ENCODE data around the gene SPTBN2. TPM values are rescaled to one million over a fixed set of nuclear protein-coding genes. Genes with fewer than 3 reads are reported as not detected.

SPTBN2 gene
- total RNA-seq, 4 donors from 2014 or later: 1.6 to 14.4 (median 8.6) TPM

DNA sequence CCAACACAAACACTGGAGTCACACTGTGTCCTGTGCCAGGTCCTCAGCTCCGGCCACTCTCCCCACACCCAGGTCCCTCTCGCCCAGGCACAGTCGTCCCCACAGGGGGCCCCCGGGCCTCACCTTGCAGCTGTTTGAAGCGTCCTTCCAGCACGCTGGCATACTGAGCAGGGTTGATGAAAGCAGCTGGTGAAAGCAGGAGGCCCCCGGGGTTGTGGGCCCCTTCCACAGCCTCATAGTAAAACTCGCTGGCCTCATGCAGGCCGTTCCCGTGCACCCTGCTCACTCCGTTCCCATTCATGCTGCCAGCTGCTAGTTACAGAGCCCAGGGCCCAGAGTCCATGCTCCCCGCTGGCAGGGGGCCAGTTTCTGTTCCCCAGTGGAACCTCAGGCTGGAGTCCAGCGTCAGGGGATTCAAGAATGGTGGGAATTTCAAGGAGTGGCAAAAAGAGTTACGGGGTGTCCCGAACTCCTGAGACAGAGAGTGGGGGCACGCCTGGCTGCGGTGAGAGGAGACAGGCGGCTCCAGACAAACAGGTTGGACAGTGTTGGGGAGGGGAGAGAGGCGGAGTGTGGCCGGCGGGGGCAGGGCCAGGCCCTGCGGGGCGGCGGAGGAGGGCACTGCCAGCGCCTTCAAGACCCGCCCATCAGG, 10.6 kb downstream of the SPTBN2 start:
- TF ChIP-seq, protein P1, sequence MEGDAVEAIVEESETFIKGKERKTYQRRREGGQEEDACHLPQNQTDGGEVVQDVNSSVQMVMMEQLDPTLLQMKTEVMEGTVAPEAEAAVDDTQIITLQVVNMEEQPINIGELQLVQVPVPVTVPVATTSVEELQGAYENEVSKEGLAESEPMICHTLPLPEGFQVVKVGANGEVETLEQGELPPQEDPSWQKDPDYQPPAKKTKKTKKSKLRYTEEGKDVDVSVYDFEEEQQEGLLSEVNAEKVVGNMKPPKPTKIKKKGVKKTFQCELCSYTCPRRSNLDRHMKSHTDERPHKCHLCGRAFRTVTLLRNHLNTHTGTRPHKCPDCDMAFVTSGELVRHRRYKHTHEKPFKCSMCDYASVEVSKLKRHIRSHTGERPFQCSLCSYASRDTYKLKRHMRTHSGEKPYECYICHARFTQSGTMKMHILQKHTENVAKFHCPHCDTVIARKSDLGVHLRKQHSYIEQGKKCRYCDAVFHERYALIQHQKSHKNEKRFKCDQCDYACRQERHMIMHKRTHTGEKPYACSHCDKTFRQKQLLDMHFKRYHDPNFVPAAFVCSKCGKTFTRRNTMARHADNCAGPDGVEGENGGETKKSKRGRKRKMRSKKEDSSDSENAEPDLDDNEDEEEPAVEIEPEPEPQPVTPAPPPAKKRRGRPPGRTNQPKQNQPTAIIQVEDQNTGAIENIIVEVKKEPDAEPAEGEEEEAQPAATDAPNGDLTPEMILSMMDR (IDR thresholded peaks at IDR 0.05): no peak
- ATAC-seq (ENCODE audit: low FRiP score) (peak; percentile 71), DNase-seq (ENCODE audit: low spot score) (no peak)

GRCh38 chr11:66717925-66718319, 11.1 kb downstream of the SPTBN2 start:
- ATAC-seq (ENCODE audit: low FRiP score): peak; percentile 31
- TF ChIP-seq, protein P1 (IDR thresholded peaks at IDR 0.05): no peak
- no peak for DNase-seq (ENCODE audit: low spot score)

DNA sequence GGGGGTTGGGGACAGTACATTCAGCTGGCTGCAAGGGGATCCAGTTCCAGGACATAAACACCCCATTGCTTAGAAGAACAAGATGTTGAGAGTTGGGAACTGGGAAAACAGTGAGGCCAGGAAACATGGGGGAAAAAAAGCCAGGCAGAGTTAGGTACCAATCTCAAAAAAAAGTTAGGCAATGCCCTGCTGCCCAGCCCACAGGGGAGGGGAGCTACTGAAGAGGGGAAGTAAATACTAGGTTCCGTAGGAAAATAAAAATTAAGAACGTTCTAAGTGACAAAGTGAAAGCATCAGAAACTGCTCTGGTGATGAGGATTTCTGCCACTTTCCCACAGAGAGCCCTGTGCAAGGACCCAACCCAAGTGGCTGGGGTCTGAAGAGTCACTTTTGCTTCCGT, 12.0 kb downstream of the SPTBN2 start:
- TF ChIP-seq, protein P1 (IDR thresholded peaks at IDR 0.05): no peak
- ATAC-seq (ENCODE audit: low FRiP score) (no peak), DNase-seq (ENCODE audit: low spot score) (no peak)

DNA sequence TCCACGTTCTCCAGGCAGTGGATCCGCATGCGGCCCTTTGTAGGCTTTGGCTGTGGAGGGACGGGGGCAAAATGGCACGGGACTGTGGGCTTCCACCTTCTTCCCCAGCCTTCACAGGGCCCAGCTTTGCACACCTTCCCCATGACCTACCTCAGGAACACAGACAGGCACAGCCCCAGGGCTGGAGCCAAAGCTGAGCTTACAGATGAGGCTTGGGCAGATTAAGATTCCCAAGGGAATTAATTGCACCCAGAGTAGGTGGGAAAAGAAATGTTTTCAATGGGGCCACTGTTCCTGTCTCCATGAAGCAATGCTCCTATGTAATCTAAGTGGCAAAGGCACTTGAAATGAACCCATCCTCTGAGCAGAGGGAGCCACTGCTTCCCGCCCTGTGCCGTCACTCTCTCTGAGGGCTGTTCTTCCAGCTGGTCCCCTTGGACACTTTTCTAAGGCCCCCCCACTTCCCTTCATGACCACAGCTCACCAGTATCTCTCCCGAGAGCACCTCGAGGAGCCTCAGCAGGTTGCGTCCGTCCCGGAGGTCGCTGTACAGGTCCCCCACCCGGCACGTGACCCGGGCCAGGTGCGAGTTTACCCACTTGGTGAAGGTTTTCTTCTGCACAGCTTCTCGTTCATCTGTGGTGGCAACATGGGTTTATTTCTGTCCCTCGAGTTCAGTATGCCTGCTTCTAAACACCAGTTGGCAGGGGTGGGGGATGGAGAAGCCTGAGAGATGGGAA, 13.5 kb downstream of the SPTBN2 start:
- ATAC-seq (ENCODE audit: low FRiP score) (no peak), DNase-seq (ENCODE audit: low spot score) (no peak)
- TF ChIP-seq, protein P1 (IDR thresholded peaks at IDR 0.05): no peak

- ATAC-seq (ENCODE audit: low FRiP score): no peak
- TF ChIP-seq, protein P1 (IDR thresholded peaks at IDR 0.05): no peak
- DNase-seq (ENCODE audit: low spot score): no peak
These were observed 15.1 kb downstream of the SPTBN2 start for GRCh38 chr11:66713746-66714480.

GRCh38 chr11:66710384-66710930, 18.6 kb downstream of the SPTBN2 start:
- ATAC-seq (ENCODE audit: low FRiP score) (no peak), DNase-seq (ENCODE audit: low spot score) (no peak)
- TF ChIP-seq, protein P1 (IDR thresholded peaks at IDR 0.05): no peak

All from omental fat pad (tissue), 4 donors.